Left lung (tissue), 10 donors: ENCODE data around the gene NDN. TPM values are rescaled to one million over a fixed set of nuclear protein-coding genes. Genes with fewer than 3 reads are reported as not detected.

Source experiments
- ATAC-seq: fragments of 200-7000 bp; cut with Tn5 transposase; one replicate; pipeline ENCODE4 v1.9.1; 2020; ENCODE audit warnings: moderate library complexity
- DNase-seq, 4 donors: peaks; one replicate each; pipeline ENCODE4 v3.0.0-alpha.2; 2013 to 2020
- H3K27ac ChIP-seq, 2 donors: fragments of 200-600 bp; sonication (generic) in 1 of 2; one replicate each; pipeline versions ENCODE4 v1.5.0 to v1.8.0; 2020 to 2021
- H3K27me3 ChIP-seq, 2 donors: fragments of 200-600 bp; sonication (generic) in 1 of 2; one replicate each; pipeline versions ENCODE4 v1.5.0 to v1.8.0; 2020 to 2021
- H3K36me3 ChIP-seq, 2 donors: fragments of 200-600 bp; sonication (generic) in 1 of 2; one replicate each; pipeline versions ENCODE4 v1.5.0 to v1.8.0; 2020 to 2021
- H3K4me1 ChIP-seq, 2 donors: fragments of 200-600 bp; one replicate each; pipeline ENCODE4 v1.8.0; 2021
- H3K4me3 ChIP-seq, 2 donors: fragments of 200-600 bp; sonication (generic) in 1 of 2; one replicate each; pipeline versions ENCODE4 v1.5.0 to v1.8.0; 2020 to 2021; ENCODE audit warnings: mild to moderate bottlenecking in 1 of 2
- H3K9me3 ChIP-seq, 2 donors: fragments of 200-600 bp; sonication (generic) in 1 of 2; one replicate each; pipeline versions ENCODE4 v1.5.0 to v1.8.0; 2020 to 2021
- intact Hi-C, 2 donors: fragments of 100-400 bp; cut with DNase I; formaldehyde crosslinking; loops; one replicate each; pipeline versions ENCODE4 v1.11.2 to v1.14.2; 2022
- polyA plus RNA-seq, 6 donors: library from polyadenylated mRNA; unstranded; fragments of 120-200 nt; gene quantifications; one replicate each; pipeline ENCODE4 v1.2.1, GENCODE V29; 2013; ENCODE audit not compliant: insufficient read length in 6 of 6
- total RNA-seq, 2 donors: library from RNA; stranded (reverse); fragmentation: NEBNext Ultra II Directional; extraction: Animal tissue kit (Norgen Biotek cat#: 25700); gene quantifications; one replicate each; pipeline ENCODE4 v1.2.1, GENCODE V29; 2021
- TF ChIP-seq, protein P1 (sequence below), 2 donors: fragments of 200-600 bp; sonication (generic) in 1 of 2; IDR thresholded peaks; one replicate each; pipeline versions ENCODE4 v1.5.0 to v1.8.0; 2021; ENCODE audit warnings: antibody characterized with exemption in 2 of 2
- donor health status: DM: no; HTN: yes; CAD: no.
- donor health status: DM: no; HTN: no; CAD: no.

The NDN gene
- total and polyA plus RNA-seq, 8 donors = 41.7 to 114 (median 91.2) TPM

DNA sequence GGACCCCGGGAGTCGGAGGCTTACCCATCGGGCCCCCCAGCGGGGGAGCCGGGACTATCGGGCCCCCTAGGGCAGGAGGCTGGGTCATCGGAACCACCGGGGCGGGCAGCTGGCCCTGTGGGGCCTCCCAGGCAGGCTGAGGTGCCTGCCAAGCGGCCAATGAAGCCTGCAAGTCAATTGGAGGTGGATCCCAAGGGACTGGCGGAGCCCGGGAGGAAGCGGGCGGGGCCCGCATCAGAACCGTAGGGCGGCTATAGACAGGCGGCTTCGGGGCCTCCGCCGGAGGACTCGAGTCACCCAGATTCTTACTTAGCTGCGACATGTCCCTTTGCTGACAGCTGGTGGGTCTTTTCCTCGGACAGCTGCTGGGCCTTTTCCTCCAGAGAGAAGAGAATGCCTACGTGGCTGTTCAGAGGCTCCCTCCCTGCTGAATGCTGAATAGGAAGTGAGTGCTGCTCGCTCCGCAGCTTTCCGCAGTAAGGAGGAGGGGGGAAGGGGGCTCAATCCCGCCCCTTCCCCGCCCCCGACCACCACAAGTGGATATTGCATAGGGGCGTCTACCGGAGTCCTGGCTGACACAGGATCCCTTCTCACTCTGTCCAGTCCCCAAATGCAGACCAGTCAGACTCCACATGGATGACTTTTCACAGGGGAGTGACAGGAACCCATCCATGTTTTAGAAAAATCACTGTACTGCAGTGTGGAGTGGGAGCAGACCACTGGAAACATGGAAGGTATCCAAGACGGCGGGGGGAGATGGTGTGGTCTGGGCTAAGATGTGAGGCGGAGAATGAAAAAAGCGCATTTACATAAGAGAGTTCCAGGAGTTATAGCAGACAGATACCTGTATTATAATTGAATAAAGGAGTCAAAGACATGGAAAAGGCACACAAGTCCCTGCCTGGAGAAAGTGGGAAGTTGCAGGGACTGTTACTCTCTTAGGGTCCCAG lies 39.4 kb downstream of the NDN start, which contains the start of gene MAGEL2:
Gene MAGEL2, minus strand, starts transcription at position 447 of the 950 bp plus-strand sequence. Its CDS starts 125 bp downstream, at position 322.
- peaks cover 0 to 39% of the 10 kb centered on the region in 2 donors for H3K27me3 ChIP-seq
- H3K4me1 ChIP-seq = no peaks in the 10 kb centered on the region
- H3K4me3 ChIP-seq = peak within 1 kb of the TSS in 1 of 2 donors; percentile 14
- intact Hi-C loops = loop anchor here in 1 of 2 donors (10.0 kb wide), 1 partner anchor 217 kb away; no protein-coding TSS in a partner anchor
- ATAC-seq (peak; percentile 53), DNase-seq (peak in 3 of 4 donors; percentile 61 to 77 (median 63))
- no peaks in the 10 kb centered on the region for H3K9me3 ChIP-seq
- TF ChIP-seq, protein P1, sequence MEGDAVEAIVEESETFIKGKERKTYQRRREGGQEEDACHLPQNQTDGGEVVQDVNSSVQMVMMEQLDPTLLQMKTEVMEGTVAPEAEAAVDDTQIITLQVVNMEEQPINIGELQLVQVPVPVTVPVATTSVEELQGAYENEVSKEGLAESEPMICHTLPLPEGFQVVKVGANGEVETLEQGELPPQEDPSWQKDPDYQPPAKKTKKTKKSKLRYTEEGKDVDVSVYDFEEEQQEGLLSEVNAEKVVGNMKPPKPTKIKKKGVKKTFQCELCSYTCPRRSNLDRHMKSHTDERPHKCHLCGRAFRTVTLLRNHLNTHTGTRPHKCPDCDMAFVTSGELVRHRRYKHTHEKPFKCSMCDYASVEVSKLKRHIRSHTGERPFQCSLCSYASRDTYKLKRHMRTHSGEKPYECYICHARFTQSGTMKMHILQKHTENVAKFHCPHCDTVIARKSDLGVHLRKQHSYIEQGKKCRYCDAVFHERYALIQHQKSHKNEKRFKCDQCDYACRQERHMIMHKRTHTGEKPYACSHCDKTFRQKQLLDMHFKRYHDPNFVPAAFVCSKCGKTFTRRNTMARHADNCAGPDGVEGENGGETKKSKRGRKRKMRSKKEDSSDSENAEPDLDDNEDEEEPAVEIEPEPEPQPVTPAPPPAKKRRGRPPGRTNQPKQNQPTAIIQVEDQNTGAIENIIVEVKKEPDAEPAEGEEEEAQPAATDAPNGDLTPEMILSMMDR (IDR thresholded peaks at IDR 0.05) = no peak
- H3K36me3 ChIP-seq = no peaks in the 10 kb centered on the region
- H3K27ac ChIP-seq = no peak within 1 kb of the TSS

DNA sequence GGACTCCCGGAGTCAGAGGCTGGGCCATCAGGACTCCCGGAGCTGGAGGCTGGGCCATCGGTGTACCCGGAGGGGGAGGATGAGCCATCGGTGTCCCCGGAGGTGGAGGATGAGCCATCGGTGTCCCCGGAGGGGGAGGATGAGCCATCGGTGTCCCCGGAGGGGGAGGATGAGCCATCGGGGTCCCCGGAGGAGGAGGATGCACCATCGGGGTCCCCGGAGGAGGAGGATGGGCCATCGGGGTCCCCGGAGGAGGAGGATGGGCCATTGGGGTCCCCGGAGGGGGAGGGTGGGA lies 40.2 kb downstream of the NDN start:
- ATAC-seq = no peak
- Histone ChIP-seq H3K36me3 (no peaks in the 10 kb centered on the region), H3K4me3 (peak overlapping the region in 1 of 2 donors; percentile 14), H3K9me3 (no peaks in the 10 kb centered on the region), H3K27ac (no peak overlapping the region), H3K4me1 (no peaks in the 10 kb centered on the region), H3K27me3 (peaks cover 0 to 39% of the 10 kb centered on the region in 2 donors)
- TF ChIP-seq, protein P1 (IDR thresholded peaks at IDR 0.05) = no peak
- no peak for DNase-seq
- intact Hi-C loops = loop anchor here in 1 of 2 donors (10.0 kb wide), 1 partner anchor 218 kb away; no protein-coding TSS in a partner anchor

DNA sequence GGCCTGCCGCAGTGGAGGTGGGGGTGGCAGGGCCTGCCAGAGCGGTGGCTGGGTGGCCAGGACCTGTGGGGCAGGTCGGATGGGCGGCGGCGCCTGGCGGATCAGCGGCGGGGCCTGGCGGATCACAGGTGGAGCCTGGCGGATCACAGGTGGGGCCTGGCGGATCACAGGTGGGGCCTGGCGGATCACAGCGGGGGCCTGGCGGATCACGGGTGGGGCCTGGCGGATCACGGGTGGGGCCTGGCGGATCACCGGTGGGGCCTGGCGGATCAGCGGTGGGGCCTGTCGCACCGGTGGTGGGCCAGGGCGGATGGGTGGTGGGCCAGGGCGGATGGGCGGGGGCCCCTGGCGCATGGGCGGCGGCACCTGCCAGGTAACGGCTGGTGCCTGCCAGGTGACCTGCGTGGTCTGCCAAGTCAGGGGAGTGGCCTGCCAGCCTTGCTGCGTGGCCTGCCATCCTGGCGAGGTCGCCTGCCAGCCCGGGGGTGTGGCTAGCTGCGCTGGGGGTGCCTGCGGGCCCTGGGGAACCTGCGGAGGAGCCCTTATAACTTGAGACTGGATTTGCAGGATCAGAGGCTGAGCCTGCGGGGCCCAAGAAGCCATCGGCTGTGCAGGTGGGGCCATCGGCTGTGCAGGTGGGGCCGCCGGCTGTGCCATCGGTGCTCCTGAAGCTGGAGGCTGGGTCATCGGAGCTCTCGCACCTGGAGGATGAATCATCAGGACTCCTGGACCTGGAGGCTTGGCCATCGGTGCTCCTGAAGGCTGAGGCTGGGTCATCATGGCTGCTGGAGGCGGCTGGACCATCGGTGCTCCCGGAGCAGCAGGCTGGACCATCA lies 40.7 kb downstream of the NDN start:
- intact Hi-C loops = loop anchor here in 1 of 2 donors (10.0 kb wide), 1 partner anchor 218 kb away; no protein-coding TSS in a partner anchor

DNA sequence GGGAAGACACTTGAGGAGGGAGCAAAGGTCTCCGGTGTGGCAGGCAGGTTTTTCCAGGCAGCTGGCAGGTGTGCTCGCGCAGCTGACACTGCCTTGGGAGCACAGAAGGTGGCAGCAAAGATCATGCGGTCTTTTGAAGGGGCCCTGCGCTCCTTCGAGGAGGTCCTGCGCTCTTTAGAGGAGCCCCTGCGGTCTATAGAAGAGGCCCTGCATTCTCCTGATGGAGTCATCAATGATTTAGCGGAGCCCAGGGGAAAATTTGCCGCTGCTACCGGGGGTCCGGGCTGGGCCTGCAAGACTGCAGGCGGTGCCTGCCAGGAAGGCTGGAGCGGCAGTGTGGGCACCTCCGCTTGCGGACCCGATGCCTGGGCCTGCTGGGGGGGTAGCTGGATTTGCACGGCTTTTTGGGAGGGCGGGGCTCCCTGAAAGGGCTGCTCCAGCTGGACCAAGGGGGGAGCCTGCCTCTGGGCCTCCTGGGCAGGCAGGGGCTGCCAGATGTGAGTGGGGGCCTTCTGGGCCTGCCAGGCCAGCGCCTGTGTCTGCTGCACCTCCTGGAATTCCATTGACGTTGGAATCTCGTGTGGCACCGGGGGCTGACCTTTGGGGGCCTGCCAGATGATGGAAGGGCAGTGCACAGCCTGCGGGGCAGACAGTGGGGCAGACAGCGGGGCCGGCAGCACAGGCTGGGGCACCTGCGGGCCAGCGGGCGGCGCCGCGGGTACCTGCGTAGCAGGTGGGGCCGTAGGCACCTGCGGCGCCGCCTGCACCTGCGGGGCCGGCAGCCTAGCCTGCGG lies 41.5 kb downstream of the NDN start:
- TF ChIP-seq, protein P1 (IDR thresholded peaks at IDR 0.05) = no peak
- Histone ChIP-seq H3K4me3 (no peak overlapping the region), H3K36me3 (no peaks in the 10 kb centered on the region), H3K27ac (no peak overlapping the region), H3K27me3 (peaks cover 0 to 39% of the 10 kb centered on the region in 2 donors), H3K9me3 (no peaks in the 10 kb centered on the region), H3K4me1 (no peaks in the 10 kb centered on the region)
- peak in 1 of 4 donors; percentile 73 for DNase-seq
- no peak for ATAC-seq
- intact Hi-C loops = loop anchor here in 1 of 2 donors (10.0 kb wide), 1 partner anchor 219 kb away; no protein-coding TSS in a partner anchor

More for the DNA sequence above, 40.7 kb downstream of the NDN start:
- H3K27me3 ChIP-seq = peaks cover 0 to 39% of the 10 kb centered on the region in 2 donors
- H3K36me3 ChIP-seq = no peaks in the 10 kb centered on the region
- ATAC-seq = no peak
- TF ChIP-seq, protein P1 (IDR thresholded peaks at IDR 0.05) = no peak
- no peak overlapping the region for H3K27ac ChIP-seq
- H3K4me1 ChIP-seq = no peaks in the 10 kb centered on the region
- peak in 1 of 4 donors; percentile 73 for DNase-seq
- H3K9me3 ChIP-seq = no peaks in the 10 kb centered on the region
- H3K4me3 ChIP-seq = no peak overlapping the region
